Muscle of leg (tissue), 11 donors: ENCODE measurements around the gene PRDM16. TPM values are rescaled to one million over a fixed set of nuclear protein-coding genes. Genes with fewer than 3 reads are reported as not detected.

Experiments used
- DNase-seq: peaks from one replicate; pipeline ENCODE4 v3.0.0; 2013
- H3K27ac ChIP-seq: one replicate; pipeline ENCODE4 v1.5.1; 2013; ENCODE audit warnings: mild to moderate bottlenecking, low read length, control low read depth
- H3K27me3 ChIP-seq: one replicate; pipeline ENCODE4 v1.6.1; 2013; ENCODE audit warnings: low read length; ENCODE audit not compliant: control insufficient read depth, insufficient read depth
- H3K36me3 ChIP-seq: one replicate; pipeline ENCODE4 v1.6.1; 2013; ENCODE audit warnings: low read length; ENCODE audit not compliant: control insufficient read depth, insufficient read depth
- H3K4me1 ChIP-seq: one replicate; pipeline ENCODE4 v1.6.1; 2013; ENCODE audit warnings: low read length; ENCODE audit not compliant: control insufficient read depth, insufficient read depth
- H3K4me3 ChIP-seq: one replicate; pipeline ENCODE4 v1.5.1; 2013; ENCODE audit warnings: low read length, control low read depth
- H3K9me3 ChIP-seq: replicated peaks from 2 replicates; pipeline ENCODE4 v1.6.1; 2013; ENCODE audit warnings: low read depth, low read length; ENCODE audit not compliant: control insufficient read depth
- WGBS: methylation state at CpG from one replicate; pipeline ENCODE4 v1.1.5; 2013; ENCODE audit warnings: missing lambda C conversion rate; ENCODE audit not compliant: insufficient coverage; 5-methylcytosine and 5-hydroxymethylcytosine counted together
- polyA plus RNA-seq, 8 donors: library from polyadenylated mRNA; unstranded; fragments of 120-200 nt; gene quantifications; one replicate each; pipeline versions ENCODE4 v1.2.1 to v1.2.3, GENCODE V29; 2013; ENCODE audit warnings: inconsistent platforms in 1 of 8, low replicate concordance in 1 of 8; ENCODE audit not compliant: insufficient read length in 8 of 8, insufficient read depth in 1 of 8
- total RNA-seq: library from RNA; stranded (reverse); fragments of 120-200 nt; gene quantifications from one replicate; pipeline ENCODE4 v1.2.4, GENCODE V29; 2013

Gene PRDM16
- total and polyA plus RNA-seq, 9 donors = 0.43 to 1.9 (median 0.95) TPM

DNA sequence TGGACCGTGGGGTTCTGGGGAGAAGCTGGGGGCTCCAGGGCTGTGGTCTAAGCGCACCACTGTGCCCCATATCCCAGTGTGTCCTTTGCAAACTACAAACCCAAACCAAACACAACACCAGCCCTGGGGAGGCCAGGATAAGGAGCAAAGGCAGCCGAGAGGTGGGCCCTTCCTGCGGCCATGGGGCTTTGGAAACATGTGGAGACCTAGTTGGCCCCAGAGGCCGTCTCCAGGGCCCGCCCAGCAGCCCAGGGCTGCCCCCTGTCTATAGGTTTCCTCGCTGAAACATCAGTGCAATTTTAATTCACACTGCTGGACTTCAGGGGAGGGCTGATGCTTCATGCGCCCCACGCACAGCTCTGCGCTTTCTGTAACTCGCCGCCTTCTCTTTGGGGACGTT is 61.3 kb downstream of the PRDM16 start:
- no peak for DNase-seq
- WGBS = 79% methylated on average over 10 of the region's 13 CpGs
- Histone ChIP-seq H3K27me3 (peaks cover 44% of the 10 kb centered on the region), H3K4me1 (peaks cover 38% of the 10 kb centered on the region), H3K9me3 (no peaks in the 10 kb centered on the region), H3K27ac (no peak overlapping the region), H3K36me3 (no peaks in the 10 kb centered on the region), H3K4me3 (no peak overlapping the region)

GRCh38 chr1:3132660-3133059 is 63.7 kb downstream of the PRDM16 start:
- no peaks in the 10 kb centered on the region for H3K9me3 ChIP-seq
- DNase-seq = no peak
- peaks cover 22% of the 10 kb centered on the region for H3K4me1 ChIP-seq
- no peak overlapping the region for H3K4me3 ChIP-seq
- peaks cover 56% of the 10 kb centered on the region for H3K27me3 ChIP-seq
- WGBS = 71% methylated on average over 11 of the region's 12 CpGs
- H3K27ac ChIP-seq = no peak overlapping the region
- H3K36me3 ChIP-seq = no peaks in the 10 kb centered on the region

- no peaks in the 10 kb centered on the region for H3K9me3 ChIP-seq
- H3K4me1 ChIP-seq = peaks cover 16% of the 10 kb centered on the region
- no peaks in the 10 kb centered on the region for H3K36me3 ChIP-seq
- no peak overlapping the region for H3K4me3 ChIP-seq
- DNase-seq = no peak
- H3K27ac ChIP-seq = no peak overlapping the region
- H3K27me3 ChIP-seq = peaks cover 62% of the 10 kb centered on the region
- WGBS = 59% methylated on average over 5 of the region's 12 CpGs
Observed at GRCh38 chr1:3133686-3134085, 64.7 kb downstream of the PRDM16 start.

- H3K36me3 ChIP-seq = no peaks in the 10 kb centered on the region
- no peak overlapping the region for H3K27ac ChIP-seq
- H3K4me3 ChIP-seq = no peak overlapping the region
- DNase-seq = no peak
- WGBS = 68% methylated on average over 32 of the region's 36 CpGs
- H3K4me1 ChIP-seq = peaks cover 16% of the 10 kb centered on the region
- H3K9me3 ChIP-seq = no peaks in the 10 kb centered on the region
- peaks cover 67% of the 10 kb centered on the region for H3K27me3 ChIP-seq
Observed at GRCh38 chr1:3134381-3135072, 65.5 kb downstream of the PRDM16 start.

GRCh38 chr1:3135073-3135702 is 66.2 kb downstream of the PRDM16 start:
- no peak for DNase-seq
- H3K36me3 ChIP-seq = no peaks in the 10 kb centered on the region
- H3K9me3 ChIP-seq = no peaks in the 10 kb centered on the region
- WGBS = 57% methylated on average over 28 of the region's 29 CpGs
- H3K27ac ChIP-seq = no peak overlapping the region
- H3K4me1 ChIP-seq = peaks cover 16% of the 10 kb centered on the region
- no peak overlapping the region for H3K4me3 ChIP-seq
- peaks cover 69% of the 10 kb centered on the region for H3K27me3 ChIP-seq

GRCh38 chr1:3135744-3136455 is 66.9 kb downstream of the PRDM16 start:
- no peak for DNase-seq

GRCh38 chr1:3136532-3136931 is 67.5 kb downstream of the PRDM16 start:
- Histone ChIP-seq H3K27ac (no peak overlapping the region), H3K9me3 (no peaks in the 10 kb centered on the region), H3K4me1 (peaks cover 16% of the 10 kb centered on the region)

More at GRCh38 chr1:3135744-3136455, 66.9 kb downstream of the PRDM16 start:
- H3K9me3 ChIP-seq = no peaks in the 10 kb centered on the region
- no peak overlapping the region for H3K27ac ChIP-seq
- no peaks in the 10 kb centered on the region for H3K36me3 ChIP-seq
- H3K4me3 ChIP-seq = no peak overlapping the region
- peaks cover 71% of the 10 kb centered on the region for H3K27me3 ChIP-seq
- H3K4me1 ChIP-seq = peaks cover 16% of the 10 kb centered on the region
- 78% methylated on average over 28 of the region's 35 CpGs for WGBS

DNA sequence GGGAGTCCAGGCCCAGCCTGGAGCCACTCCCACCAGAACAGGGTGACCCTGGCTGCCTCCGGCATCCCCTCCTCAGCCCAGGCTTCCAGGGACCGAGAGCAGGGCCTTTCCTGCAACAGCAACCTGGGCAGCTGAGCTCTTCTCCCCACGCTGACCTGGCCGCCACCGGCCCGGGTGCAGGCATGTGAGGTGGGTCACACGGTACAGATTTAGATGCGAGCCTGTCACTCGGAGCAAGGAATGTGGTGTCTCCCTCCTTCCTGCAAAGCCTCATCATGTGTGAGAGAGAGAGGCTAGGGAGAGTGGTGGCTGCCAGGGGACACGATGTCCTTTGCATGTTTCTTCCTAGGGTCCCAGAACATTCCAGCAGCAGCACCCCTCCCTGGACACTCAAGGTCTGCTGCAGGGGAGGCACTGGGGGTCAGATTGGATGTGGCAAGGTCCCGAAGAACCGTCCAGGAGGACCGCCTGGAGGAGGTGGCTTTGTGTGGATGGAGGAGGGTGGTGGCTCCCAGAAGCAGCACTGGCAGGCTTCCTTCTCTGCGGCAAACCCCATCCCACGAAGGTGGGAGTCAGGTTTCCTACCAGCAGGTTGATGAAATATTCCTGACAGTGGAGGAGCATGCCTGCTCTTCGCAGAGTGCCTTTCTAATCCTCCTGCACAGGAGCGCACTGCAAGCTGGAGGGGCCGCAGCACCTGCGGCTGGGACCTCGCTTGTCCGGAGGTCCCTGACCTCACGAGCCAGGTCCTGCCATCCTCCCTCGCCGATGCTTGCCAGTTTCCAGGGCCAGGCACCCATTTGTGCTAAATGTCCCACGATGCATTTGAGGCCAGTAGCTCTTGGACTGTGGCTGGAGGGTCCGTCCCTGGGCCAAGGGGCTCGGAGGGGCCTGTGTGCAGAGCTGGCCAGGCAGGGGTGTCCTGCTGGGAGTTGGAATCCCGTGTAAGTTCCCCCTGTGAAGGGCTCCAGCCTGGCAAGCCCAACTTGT is 68.4 kb downstream of the PRDM16 start:
- no peak for DNase-seq
- Histone ChIP-seq H3K36me3 (no peaks in the 10 kb centered on the region), H3K4me1 (peaks cover 19% of the 10 kb centered on the region), H3K27ac (no peak overlapping the region), H3K27me3 (peaks cover 82% of the 10 kb centered on the region), H3K4me3 (no peak overlapping the region), H3K9me3 (no peaks in the 10 kb centered on the region)
- WGBS = 70% methylated on average over 18 of the region's 28 CpGs

More at GRCh38 chr1:3136532-3136931, 67.5 kb downstream of the PRDM16 start:
- Histone ChIP-seq H3K4me3 (no peak overlapping the region), H3K27me3 (peaks cover 75% of the 10 kb centered on the region), H3K36me3 (no peaks in the 10 kb centered on the region)
- DNase-seq = no peak
- 79% methylated on average over 1 of the region's 5 CpGs for WGBS

DNA sequence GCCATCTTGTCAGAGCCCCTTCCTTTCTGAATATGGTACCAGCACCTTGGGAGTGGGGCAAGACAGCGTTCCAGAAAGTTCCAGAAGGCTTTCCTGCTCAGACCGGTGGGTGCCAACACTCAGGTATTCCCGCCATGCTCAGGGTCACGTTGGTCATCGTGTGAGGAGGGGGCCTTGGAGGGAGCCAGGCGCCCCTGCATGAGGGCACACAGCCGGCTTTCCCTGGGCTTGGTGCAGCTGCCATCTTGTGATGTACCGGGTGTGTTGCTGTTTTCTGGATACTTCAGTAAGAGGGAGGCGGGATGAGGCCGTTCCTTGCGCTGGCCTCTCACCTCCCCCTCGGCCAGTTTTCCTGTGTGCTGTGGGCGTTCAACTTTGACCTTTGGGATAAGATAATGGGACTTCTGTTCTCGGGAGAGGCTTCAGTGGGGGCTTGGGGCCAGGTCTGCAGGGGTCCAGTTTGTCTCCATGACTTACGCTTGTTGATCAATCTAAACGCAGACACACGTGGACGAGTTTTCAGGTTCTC is 69.7 kb downstream of the PRDM16 start:
- Histone ChIP-seq H3K4me1 (peaks cover 17% of the 10 kb centered on the region), H3K27ac (no peak overlapping the region), H3K27me3 (peaks cover 87% of the 10 kb centered on the region), H3K9me3 (no peaks in the 10 kb centered on the region), H3K36me3 (no peaks in the 10 kb centered on the region), H3K4me3 (no peak overlapping the region)
- DNase-seq = no peak
- 68% methylated on average over 12 of the region's 18 CpGs for WGBS
